NCI-H345 (cell line): ENCODE data around the gene PPP2CA.
"Not testable (repeated sequence)": the region's sequence is repeated elsewhere in the genome, so short reads cannot be mapped to it uniquely, and the experiment has no call there.

Experiments
- DNase-seq: peaks from one replicate; lab custom pipeline; 2025; lab: John Stamatoyannopoulos, UW

The PPP2CA gene

GRCh38 chr5:134245101-134245604 lies 19.3 kb upstream of the PPP2CA start:
- DNase-seq = no peak

DNA sequence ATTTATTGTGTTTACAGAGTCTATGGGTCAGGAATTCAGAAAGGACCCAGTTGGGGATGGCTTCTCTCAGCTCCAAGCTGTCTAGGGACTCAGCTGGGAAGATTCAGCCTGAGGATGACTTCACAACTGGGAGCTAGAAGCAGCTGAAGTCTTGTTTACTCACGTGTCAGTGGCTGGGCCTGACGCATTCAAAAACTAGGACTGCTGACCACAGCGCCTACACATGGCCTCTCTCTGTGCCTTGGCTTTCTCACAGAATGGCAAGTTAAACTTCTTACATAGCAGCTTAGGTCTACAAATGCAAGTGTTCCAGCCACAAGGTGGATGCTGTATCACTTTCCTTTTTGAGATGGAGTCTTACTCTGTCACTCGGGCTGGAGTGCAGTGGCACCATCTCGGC lies 16.3 kb upstream of the PPP2CA start:
- no peak for DNase-seq

DNA sequence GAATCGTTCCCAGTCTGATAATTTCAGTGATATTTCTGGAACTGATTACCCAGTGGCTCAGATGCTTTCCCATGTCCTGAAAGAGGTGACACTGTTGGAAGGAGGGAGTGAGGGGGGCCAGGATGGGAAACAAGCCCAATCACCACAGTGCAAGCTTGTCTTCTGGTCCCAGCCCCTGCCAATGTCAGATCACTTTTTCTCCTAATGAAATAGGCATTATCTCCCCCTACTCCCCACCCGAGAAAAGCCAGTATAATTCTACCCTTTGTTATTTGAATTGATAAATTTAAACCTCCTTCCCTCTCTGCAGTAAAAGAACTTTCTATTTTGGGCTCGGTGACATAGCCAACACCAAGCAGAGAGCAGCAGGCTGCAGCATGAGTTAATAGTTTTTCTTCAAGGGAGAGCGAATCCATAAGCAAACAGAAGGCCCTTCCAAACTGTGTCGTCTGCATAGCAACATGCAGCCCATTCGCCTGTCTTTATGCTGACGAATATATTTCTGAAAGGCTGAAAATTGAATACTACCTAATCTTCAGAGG lies 14.6 kb upstream of the PPP2CA start:
- peak; percentile 11 for DNase-seq

DNA sequence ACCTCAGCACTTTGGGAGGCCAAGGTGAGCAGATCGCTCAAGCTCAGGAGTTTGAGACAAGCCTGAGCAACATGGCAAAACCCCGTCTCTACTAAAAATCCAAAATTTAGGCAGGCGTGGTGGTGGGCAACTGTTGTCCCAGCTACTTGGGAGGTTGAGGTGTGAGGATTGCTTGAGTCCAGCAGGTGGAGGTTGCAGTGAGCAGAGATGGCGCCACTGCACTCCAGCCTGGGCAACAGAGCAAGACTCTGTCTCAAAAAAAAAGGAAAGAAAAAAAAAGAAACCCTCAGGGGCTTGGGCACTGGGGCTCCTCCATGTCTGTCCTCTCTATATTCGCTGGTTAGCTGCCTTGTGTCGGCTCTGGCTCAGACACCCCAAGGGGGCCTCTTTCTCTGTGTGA lies 10.9 kb upstream of the PPP2CA start:
- no peak for DNase-seq

DNA sequence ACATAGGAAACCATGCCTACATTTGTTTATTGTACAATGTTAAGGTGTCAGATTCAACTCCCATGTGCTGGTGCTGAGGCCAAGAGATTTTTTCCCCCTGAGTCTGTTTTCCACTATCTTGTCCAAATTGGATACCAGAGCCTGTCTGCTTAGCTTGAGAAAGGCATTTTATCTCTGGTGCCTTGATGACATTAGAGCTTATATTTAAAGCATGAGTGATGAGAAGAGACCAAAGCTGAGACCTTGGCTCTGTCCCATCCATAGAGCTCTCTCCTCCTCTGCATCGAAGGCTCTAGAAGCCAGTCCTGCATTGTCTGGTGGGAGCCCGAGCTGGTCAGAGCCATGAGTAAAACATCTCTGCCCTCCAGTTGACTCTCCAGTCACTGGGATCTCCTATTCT lies 10.4 kb upstream of the PPP2CA start:
- DNase-seq = no peak

GRCh38 chr5:134228624-134229023 lies 2.8 kb upstream of the PPP2CA start:
- DNase-seq = no peak

DNA sequence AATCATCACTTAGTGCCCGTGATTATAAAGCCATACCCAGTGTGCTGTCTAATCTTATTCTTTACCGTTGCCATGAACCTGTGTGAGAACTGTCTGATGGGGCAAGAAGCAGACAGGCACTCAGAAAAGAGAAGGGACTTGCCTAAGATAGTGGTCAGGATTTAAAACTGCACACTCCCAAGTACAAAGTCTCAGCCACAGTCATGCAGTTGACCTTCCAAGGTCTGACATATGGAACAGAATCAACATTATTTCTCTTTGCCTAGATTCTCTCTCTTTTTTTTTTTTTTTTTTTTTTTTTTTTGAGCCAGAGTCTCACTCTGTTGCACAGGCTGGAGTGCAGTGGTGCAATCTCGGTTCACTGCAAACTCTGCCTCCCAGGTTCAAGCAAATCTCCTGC lies 1.9 kb upstream of the PPP2CA start:
- no peak for DNase-seq

- no peak for DNase-seq
Observed at GRCh38 chr5:134227259-134227658, 1.4 kb upstream of the PPP2CA start.

GRCh38 chr5:134226441-134227192 lies 744 bp upstream of the PPP2CA start:
- DNase-seq = peak; percentile 70

- DNase-seq = peak; percentile 56
Observed at GRCh38 chr5:134224888-134225779, 739 bp downstream of the PPP2CA start.

DNA sequence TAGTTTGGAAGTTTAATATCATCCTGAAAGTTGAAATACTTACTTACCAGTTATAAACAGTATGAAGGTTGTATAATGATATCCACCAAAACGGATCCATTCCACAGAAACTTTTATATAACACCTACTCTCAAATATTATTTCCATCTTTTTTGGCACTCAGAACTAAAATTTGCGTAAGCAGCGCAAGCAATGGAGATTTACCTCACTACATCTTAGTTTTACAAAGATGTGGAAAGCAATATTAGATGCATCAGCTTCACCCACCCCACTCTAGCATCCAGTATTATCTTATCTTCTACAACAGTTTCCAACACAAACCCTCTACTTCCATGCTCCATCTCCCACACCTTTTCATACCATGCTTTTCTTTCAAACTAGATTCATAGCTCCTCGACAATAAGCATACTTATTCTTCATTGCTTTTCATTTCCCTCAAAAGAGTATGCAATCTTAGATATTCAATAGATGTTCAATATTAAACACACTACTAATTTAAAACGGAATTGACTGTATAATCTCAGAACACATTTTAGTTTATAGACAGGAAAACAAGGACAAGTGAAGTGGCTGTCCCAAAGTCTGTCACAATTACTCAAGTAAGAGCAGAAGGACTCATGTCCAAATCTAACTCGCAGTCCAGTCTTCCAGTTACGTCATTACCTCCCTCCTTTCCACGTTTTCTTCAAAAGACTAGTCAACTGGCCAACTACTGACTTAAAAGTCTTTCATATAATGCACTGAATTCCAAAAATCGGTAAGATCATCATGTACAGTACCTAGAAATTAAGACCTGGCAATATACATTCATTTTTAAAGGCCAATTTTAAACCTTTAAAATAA lies 2.2 kb downstream of the PPP2CA start:
- no peak for DNase-seq

GRCh38 chr5:134221690-134222089 lies 4.2 kb downstream of the PPP2CA start:
- not testable (repeated sequence) for DNase-seq

GRCh38 chr5:134215757-134216156 lies 10.1 kb downstream of the PPP2CA start:
- no peak for DNase-seq

- DNase-seq = not testable (repeated sequence)
Observed at GRCh38 chr5:134211263-134212031, 14.4 kb downstream of the PPP2CA start.

DNA sequence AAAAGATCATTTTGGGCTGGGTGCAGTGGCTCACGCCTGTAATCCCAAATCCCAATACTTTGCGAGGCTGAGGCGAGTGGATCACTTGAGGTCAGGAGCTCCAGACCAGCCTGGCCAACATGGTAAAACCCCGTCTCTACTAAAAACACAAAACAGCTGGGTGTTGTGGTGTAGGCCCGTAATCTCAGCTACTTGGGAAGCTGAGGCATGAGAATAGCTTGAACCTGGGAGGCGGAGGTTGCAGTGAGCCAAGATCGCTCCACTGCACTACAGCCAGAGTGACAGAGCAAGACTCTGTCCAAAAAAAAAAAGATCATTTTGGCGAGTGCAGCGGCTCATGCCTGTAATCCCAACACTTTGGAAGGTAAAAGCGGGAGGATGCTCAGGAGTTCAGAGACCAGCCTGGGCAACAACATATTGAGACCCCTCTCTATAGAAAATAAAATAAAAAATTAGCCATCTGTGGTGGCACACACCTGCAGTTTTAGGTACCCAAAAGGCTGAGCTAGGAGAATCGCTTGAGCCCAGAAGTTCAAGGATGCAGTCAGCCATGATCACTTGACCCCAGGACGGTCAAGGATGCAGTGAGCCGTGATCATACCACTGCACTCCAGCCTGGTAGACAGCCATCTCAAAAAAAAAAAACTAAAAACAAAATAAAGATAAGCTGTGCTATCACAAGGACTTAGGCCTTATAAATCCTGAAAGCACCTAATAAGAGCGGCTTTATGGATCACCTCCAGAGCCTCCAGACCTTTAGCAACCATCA lies 16.2 kb downstream of the PPP2CA start:
- DNase-seq = no peak

DNA sequence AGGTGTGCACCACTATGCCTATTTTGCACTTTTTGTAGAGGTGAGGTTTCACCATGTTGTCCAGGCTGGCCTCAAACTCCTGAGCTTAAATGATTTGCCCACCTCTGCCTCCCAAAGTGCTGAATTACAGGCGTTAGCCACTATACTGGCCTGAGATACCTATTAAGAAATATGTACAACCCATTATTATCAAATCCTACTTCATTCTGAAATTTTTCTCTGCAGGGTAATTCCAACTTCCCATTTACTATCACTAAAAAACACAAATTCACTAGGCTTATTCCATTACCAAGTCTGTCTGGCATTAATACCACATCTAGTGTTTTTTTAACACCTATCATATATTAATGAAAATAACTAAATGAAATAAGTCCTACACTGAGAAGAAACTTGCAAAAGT lies 18.2 kb downstream of the PPP2CA start:
- DNase-seq = no peak

- DNase-seq = no peak
Observed at GRCh38 chr5:134206627-134207160, 19.2 kb downstream of the PPP2CA start.

DNA sequence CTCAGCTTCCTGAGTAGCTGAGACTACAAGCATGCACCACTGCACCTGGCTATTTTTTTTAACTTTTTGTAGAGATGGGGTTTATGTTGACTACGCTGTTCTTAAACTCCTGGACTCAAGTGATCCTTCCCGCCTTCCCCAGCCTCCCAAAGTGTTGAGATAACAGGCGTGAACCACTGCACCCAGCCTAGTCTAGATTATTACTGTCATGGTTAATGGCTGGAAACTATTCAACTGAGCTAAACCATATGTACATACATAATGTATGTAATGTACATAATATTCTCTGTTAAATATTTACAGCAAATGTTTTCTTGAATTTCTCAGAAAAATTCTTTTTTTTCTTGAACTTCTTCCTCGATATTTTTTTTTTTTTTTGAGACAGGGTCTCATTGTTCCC lies 21.3 kb downstream of the PPP2CA start:
- DNase-seq = no peak

GRCh38 chr5:134203630-134204029 lies 22.2 kb downstream of the PPP2CA start:
- DNase-seq = no peak

- DNase-seq = no peak
Observed at GRCh38 chr5:134195666-134196065, 30.2 kb downstream of the PPP2CA start.
